Fibroblast of the conjunctiva (primary cell): ENCODE measurements around the gene DHRS1.
A peak's percentile ranks its signal among the peaks of the same experiment; 100 is the strongest.

Experiments
- DNase-seq: peaks from one replicate; pipeline ENCODE4 v3.0.0-alpha.2; 2010; ENCODE audit warnings: low read depth

The DHRS1 gene

DNA sequence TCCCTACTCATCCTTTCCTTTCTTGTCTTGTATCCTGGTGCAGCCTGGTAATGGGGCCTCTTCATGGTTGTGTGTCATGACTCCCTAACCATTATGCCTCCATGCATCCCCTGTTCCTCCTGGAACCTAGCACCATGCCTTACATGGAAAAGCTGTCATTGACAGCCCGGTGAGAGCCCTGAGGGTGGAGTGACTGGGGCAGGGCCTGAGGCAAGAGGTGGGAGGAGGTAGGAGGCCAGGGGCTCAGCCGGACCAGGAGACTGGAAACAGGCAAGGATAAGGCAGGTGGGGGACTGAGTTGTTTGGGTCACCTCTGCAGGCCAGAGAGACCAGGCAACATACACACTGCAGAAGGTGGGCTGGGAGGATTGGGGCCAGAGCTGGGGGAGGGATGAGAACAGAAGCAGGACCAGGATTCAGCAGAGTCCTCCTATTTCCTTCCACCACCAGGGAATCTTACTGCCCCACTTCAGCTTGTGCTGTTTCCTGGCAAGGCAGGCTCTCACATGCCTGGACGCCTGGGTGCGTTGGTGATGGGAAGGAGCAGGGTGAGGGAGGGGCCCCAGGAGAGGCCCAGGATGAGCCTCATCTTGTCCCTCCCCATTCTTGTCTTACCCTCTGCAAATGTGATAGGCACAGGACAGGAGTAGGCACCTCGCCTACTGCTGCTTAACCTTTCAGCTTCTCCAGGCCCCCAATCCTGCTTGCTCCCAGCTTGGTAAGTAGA lies 10.1 kb upstream of the DHRS1 start, which contains the start of gene LTB4R2:
Gene LTB4R2 (plus strand): TSS at position 603 of the 727 bp plus-strand sequence. CDS start 525 bp downstream, outside the sequence.
- no peak for DNase-seq

DNA sequence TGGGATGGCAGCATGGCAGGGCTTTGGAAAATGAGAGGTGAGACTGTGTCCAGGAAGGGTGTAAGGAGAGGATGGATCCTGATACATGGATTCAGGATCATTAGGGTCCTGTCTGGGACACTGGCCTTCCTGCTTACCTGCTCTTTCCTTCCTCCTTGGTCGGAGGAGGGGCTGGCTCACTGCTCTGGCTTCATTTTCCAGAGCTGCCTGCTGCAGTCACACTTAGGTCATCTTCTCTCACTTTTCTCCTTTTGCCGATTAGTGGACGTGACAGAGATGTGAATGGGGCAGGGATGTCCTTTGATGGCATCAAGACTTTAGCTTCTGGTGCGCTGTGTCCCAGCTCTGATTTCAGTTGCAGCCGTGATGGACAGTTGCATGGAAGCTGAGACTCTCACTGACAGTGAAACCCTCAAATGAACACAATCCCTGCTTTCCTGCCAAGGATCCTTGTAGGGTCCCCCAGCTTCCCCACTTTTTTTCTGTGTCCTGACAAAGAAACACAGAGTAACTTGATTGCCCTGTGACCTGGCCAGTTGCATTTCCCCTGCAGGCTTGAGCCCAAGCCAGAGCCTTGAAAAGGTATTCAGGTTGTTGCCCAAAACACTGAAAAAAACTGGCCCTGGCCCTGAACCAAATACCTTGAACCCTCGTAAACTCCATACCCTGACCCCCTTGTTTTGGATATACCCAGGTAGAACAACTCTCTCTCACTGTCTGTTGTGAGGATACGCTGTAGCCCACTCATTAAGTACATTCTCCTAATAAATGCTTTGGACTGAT lies 9.0 kb upstream of the DHRS1 start:
- DNase-seq = no peak

DNA sequence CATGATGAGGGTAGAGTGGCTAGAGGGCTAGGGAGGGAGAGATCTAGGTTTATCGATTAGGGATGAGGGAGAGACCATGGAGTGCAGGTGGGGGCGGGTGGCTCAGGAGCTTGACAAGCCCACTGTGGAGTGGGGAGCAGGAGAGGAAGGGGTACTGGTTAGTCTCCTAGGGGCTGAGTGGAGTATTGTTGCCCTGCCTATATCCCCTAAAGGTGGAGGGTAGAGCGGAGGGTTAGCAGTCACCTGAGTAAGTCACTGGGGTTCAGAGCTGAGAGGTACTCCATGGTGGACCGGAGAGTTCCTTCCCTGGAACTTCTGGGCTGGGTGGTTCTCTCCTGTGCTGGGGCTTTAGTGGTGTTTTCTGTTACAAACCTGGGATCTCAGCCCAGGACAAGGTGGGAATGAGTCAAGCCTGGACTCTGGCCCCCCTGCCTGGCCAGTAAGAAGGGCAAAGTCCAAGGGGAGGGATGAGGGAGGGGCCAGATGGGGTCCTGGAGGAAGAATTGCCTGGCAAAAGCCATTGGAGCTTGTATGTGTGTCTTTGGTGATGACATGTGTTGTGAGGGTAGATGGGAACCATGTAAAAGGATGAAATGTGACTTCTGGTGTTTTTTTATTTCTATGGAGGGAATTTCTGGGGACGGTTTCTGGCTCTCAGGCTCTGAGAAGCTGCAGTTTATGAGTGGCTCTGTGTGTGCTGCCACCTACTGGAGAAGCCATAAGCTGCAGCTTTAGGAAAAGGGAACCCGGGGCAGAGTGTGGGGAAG lies 8.2 kb upstream of the DHRS1 start, which contains the start of gene CIDEB:
Gene CIDEB (minus strand): TSS at position 403 of the 767 bp plus-strand sequence. CDS start 119 bp downstream, at position 284.
- DNase-seq = no peak

DNA sequence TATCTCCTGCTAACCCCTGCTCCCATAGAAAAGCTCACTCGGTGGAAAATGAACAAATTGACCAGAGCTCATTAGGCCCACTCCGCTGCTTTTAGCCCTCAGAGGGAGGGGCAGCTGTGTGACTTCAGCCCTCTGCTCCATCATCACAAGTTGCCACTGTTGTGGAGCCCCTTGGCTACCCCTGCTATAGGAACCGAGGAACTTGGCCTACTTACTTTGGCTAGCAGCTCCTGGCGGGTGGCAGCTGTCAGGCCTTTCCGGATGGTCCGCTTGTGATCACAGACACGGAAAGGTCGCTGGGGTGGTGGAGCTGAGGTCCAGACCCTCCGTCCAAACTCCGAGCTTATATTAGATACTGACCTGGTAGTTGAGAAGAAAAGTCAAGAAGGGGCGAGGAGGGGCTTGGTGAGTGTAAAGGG lies 7.6 kb upstream of the DHRS1 start:
- DNase-seq = no peak

DNA sequence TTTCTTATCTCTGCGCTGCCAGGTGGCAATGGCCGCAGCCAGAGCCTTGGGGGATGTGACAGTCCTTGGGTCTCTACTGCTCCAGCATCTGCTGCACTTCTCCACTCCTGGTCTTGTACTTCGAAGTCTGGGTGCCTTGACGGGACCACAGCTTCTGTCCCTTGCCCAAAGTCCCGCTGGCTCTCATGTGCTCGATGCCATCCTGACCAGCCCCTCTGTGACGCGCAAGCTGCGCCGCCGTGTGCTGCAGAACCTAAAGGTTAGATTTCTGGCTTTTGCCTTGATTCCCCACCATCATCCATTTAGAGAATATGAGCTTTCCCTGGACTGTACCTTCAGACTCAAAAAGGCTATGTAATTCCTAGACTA lies 4.4 kb upstream of the DHRS1 start:
- no peak for DNase-seq

DNA sequence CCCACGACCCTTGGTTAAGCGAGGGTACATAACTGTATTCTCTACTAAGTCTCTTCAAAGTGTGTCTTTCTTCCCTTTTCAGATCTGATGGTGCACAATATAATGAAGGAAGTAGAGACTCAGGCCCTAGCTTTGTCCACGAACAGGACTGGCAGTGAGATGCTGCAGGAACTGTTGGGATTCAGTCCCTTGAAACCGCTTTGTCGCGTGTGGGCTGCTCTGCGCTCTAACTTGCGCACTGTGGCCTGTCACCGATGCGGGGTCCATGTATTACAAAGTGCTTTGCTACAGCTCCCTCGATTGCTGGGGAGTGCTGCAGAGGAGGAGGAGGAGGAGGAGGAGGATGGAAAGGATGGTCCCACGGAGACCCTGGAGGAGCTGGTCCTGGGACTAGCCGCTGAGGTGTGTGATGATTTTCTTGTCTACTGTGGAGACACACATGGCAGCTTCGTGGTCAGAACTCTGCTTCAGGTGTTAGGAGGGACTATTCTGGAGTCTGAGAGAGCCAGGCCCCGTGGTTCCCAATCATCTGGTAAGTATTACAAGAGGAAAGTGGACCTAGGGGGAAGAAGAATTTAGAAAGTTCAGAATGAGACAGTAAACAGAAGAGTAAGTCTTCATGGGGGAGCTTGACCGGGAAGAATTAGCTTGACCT lies 873 bp upstream of the DHRS1 start:
- DNase-seq = no peak

DNA sequence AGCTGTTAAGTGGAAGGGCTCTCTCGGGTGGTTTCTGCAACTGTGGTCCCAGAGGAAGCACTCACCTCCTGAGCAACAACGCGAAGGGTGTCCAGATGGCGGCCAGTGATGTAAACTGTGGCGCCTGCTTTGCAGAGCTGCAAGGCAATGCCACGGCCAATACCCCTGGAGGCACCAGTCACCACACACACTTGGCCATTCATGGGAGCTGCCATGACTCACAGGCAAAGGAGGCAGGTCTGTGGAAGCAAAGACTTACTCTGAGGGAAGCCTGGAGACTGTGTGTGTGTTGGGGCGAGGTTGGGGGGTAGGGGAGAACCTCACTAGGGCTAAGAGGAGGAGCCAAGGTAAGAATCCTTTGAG lies 707 bp downstream of the DHRS1 start:
- DNase-seq = no peak

DNA sequence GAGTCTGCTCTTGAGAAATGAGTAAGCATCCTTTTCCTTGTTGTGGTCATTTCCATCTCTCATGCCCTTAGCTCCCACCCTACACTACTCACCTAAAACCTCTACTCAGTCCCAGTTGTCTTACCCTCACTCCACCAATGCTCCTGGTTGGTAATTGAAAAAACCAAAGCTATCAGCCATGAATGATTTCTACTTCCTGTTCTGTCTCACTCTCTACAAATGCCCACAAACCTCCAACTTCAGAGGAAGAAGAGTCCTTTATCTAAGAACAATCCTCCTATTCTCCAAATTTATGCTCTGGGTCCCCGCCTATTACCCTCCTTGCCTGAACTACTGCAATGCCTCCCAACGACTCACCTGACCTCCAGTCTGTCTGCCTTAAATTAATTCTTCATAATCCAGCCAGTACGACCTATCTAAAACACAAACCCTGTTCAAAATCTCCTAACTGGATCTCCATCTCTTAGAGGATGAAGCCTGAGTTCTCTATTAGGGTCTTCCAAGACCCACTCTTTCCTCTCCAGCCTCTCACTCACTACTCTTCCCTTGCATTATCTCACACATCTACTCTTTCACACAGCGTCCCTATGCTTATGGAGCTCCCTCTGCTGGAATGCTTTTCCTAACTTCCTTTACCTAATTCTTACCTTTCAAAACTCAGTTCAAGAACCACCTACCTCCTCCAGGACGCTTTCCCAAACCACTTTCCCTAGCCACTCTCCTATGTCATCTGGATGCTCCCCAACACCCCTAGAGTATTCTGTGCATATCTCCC lies 2.2 kb downstream of the DHRS1 start:
- DNase-seq = no peak

DNA sequence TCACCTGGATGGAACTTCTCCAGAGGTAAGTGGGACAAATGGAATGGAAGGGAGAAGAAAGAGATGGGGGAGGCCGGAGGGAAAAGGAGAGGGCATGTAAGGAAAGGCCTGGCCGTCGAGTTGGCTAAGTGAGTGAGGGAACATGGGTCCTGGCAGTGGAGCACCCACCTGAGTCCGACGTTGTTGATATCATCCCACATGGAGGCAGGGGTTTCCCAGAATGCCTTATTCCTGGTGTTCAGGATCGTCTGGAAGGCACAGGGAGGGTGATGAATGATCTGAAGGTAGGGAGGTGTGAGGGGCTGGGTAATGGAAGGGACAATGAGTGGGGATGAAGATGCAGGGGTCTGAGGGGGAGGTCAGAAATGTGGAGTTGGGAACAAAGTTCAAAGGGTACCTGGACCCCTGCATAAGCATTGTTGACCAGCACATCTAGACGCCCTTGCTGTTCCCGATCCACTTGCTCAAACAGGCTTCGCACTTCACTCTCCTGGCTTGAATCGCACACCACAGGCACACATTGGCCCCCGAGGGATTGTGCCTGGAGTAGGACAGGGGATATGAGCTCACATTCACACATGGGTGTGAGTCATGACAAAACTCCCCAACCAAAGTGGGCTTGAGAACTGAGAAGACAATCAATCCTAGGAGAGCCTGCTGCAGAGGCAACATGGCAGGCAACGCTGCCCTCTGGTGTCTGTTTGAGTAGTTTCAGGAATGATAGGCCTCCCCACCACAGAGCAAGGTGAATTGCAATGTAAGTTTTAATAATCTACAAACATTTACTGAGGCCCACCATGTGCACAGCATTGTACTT lies 3.0 kb downstream of the DHRS1 start:
- DNase-seq = peak; percentile 87

DNA sequence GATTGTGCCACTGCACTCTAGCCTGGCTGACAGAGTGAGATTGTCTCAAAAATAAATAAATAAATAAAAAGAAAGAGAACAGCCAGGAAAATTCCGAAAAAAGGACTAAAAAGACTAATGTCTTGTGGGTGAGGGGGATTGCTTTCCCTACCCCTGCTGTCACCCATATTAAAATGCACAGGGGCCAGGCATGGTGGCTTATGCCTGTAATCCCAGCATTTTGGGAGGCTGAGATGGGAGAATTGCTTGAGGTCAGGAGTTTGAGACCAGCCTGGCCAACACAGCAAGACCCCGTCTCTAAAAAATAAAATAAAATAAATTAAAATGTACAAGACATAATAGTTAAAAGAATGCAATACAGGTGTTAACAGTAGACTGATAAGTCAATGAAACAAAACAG lies 6.1 kb downstream of the DHRS1 start:
- no peak for DNase-seq

DNA sequence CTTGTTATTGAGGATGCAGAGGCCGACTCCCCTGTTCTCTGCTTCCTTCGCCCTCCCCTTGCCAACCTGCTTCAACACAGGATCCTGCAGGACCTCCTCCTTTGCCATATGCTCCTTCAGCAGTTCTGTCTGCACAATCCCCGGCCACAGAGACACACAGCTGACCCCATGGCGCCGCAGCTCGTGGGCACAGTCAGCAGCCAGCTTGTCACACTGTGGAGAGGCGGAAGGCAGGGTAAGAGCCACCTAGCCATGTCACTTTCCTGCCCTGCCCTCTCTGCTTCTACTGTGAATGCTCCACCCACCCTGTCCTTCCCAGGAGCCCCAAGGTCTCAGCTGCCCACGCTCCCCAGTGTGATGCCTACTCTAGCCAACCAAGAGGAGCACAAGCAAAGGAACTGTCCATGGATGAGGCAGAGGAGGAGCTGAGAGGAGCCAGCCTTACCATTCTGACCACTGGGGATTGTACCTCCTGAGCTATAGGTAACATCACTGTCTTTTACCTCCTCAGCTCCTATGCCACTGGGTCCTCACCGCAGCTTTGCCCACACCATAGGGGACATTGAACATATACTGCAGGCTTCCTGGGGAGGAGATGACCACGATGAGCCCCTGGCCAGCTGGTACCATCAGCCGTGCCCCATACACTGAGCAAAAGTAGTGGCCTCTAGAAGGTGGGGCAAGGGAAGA lies 7.3 kb downstream of the DHRS1 start:
- no peak for DNase-seq

DNA sequence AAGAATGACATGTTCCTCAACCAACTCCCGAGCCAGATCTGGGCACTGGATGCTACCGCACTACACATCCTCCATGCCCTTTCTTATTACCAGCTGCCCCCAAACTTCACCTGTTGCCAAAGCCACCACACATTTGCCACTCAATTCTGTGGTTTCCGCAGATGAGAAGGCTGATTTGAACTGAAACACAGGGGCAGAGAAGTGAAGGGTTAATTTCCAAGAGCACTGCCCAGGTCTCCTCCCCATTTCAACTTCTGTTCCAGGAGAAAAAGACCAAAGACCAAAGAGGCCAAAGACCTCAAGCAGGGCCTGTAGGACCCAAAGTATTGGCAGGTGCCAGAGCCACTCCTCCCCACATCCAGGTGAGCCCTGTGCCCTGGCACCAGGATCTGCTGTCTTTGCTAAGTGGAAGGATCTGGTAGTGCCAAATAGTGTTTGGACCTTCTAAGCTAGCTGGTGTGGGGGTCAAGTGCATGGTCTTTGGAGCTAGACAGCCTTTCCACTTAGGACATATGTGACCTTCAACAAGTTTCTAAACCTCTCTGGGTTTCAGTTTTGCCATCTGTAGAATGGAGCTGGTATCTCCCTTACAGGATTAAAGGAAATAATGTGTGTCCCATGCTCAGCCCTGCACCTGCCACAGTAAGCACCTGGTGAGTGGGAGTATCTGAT lies 8.0 kb downstream of the DHRS1 start:
- DNase-seq = no peak

DNA sequence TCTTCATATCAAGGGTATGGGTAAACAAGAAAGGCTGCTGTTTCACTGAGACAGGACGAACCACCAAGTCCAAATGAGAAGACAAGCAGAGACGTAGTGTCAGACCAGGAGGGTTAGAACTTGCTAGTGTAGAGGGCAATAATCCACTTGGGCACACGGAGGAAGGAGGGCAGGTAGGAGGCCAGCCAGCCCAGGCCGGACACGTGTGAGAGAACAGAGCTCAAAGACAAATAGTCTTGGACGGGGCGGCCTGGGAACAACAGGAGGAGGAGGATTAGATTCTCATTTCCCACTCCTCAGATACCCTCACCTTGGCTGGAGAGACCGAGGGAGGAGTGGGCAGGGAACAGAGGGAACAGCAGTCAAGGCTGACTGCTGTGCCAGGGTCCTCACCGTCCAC lies 8.8 kb downstream of the DHRS1 start:
- DNase-seq = no peak

DNA sequence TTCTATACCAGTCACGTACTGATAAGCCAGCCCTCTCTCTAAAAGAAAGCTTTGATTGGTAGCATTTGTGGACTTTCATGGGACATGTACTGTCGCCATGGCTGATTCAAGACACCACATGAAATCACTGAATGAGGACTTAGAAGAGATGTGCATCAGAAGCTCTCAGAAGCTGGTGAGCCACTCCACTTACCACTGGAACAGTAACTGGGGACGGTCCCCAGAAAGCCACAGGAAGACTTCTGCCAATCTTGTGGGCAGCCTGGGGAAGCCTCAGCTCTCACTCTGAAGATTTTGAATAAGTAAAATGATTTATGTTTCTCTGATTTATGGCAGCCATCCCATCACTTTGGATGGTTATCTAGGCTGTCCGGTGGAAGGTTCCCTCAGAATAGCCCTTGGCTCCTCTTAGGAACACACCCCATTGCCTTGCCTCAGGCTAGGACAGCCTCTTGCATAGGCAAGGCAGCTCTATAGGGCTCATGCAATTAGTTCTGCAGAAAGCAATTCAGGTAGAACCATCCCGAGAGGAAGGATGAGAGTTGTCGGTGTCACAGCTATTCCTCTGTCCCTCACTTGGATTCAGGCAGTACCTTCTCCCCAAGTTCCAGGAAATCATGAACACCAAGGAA lies 9.8 kb downstream of the DHRS1 start:
- DNase-seq = no peak

DNA sequence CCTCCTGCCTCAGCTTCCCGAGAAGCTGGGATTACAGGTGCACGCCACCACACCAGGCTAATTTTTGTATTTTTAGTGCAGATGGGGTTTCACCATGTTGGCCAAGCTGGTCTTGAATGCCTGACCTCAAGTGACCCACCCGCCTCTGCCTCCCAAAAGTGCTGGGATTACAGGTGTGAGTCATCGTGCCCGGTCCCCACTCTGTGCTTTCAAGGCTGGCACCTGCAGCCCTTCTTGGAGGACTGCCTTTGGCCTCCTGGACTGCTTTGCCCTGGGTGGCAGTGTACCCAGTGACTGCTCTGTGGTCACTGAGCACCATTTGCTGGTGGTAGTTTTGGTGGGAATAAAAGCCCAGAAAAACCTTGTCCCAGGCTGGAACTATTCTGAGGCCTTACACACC lies 12.6 kb downstream of the DHRS1 start:
- no peak for DNase-seq

DNA sequence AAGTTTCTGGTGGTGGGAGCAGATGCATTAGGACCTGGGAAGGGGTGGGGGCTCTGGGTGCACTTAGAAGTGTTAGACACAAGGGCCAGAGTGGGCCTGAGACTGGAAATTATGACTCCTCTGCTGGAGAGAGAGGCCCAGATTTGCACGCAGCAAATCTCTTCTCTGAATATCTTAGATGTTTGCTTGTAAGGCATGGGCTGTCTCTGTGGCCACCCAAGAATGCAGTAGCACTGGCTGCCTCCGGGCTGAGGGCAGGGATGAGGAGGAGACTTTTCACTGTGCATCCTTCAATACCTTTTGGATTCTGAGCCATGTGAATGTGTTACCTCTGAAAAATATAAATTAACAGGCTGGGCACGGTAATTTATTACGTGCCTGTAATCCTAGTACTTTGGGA lies 14.2 kb downstream of the DHRS1 start:
- DNase-seq = no peak

DNA sequence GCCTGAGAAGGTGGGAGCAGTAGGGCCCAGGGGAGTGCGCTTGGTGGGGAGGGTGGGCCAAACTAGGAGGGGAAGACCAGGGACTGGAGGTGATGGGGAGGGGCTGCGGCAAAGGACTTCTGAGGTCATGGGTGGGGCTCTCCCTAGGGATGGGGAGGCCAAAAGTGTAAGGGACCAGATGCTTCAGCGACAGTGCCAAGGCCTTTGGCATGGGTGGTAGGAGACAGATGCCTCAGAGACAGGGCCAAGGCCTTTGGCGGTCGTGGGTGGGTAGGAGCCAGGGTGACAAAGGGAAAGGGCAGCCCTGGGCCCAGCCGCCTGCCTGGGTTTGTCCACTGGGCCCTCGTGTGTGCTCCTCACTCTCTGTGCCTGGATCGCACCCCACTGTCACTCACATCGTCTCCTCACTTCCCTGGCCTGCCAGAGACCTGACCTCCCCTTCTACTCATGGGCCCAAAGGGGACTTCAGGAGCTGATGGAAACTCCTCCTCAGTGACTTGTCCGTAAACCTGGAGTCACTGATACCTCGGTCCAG lies 15.0 kb downstream of the DHRS1 start:
- no peak for DNase-seq

DNA sequence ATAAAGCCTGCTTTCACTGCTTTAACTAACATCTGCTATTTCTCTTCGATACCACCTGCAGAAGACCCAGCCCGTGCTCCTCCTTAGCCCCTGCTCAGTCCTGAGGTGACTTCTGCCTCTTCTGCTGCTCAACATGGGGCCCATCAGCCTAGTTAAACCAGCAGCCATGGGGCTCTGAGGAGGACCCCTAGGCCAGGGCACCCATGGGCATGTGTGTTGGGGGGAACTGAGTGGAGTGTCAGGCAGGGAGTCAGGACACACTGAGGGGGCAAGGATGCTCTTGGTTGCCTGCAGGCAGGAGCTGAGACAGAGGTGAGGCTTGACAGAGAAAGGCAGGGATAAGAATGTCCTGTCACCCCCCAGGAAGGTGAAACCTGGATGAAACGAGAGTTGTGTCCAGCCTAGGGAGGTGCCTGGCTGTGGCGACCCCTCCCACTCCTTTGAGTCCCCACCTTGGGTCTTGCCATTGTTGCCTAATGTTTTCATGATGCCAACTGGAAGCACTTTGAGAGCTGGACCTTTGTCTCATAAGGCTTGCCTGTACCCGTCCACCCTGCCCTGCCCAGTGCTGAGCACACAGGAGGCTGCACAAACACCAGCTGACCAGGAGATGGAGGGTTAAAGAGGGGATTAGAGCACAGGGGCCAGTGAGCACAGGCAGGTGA lies 15.7 kb downstream of the DHRS1 start:
- no peak for DNase-seq
